IMR-90 (cell line): ENCODE data around the gene GPN1. TPM values are rescaled to one million over a fixed set of nuclear protein-coding genes. Genes with fewer than 3 reads are reported as not detected.

Experiments
- ATAC-seq: fragments of 200-7000 bp; cut with Tn5 transposase; 2 replicates; pipeline ENCODE4 v1.9.1; 2020; ENCODE audit warnings: low read depth, mild to moderate bottlenecking, moderate library complexity
- BruUV-seq: library from RNA; stranded (reverse); fragments of 400-500 nt; replicated peaks from 2 replicates; lab custom pipeline; 2021; lab: Mats Ljungman, UMichigan
- CTCF ChIA-PET: fragments of 300-600 bp; formaldehyde crosslinking; extraction: SDS; loops from one replicate; lab custom pipeline; 2021; ENCODE audit warnings: antibody characterized with exemption; lab: Yijun Ruan, JAX
- POLR2A ChIA-PET: fragments of 300-600 bp; sonication (Branson Sonifier 250); formaldehyde crosslinking; loops from one replicate; lab custom pipeline; 2022; ENCODE audit warnings: antibody characterized with exemption; ENCODE audit not compliant: unreplicated experiment; lab: Charles Lee
- DNase-seq: peaks from one replicate; pipeline ENCODE4 v3.0.0; 2013
- H2AFZ ChIP-seq: replicated peaks from 2 replicates; pipeline ENCODE3; 2013; ENCODE audit warnings: low read length, mild to moderate bottlenecking; ENCODE audit not compliant: poor library complexity
- H2AK5ac ChIP-seq: 2 replicates; pipeline ENCODE4 v1.6.1; 2013; ENCODE audit warnings: low read depth, low read length, inconsistent platforms
- H2AK9ac ChIP-seq: replicated peaks from 2 replicates; pipeline ENCODE3; 2013; ENCODE audit warnings: mild to moderate bottlenecking, low read depth, low read length, moderate library complexity; ENCODE audit not compliant: poor library complexity
- H2BK120ac ChIP-seq: 2 replicates; pipeline ENCODE4 v1.6.1; 2013; ENCODE audit warnings: low read depth, low read length, inconsistent platforms
- H2BK15ac ChIP-seq: 3 replicates; pipeline ENCODE4 v1.6.1; 2013; ENCODE audit warnings: low read depth, low read length, inconsistent platforms
- H2BK20ac ChIP-seq: 2 replicates; pipeline ENCODE4 v1.6.1; 2013; ENCODE audit warnings: low read depth, mild to moderate bottlenecking, inconsistent platforms, low read length, moderate library complexity
- H2BK5ac ChIP-seq: 2 replicates; pipeline ENCODE4 v1.6.1; 2013; ENCODE audit warnings: mild to moderate bottlenecking, low read depth, low read length, inconsistent platforms; ENCODE audit not compliant: poor library complexity, severe bottlenecking
- H3K14ac ChIP-seq: replicated peaks from 2 replicates; pipeline ENCODE4 v1.6.1; 2013; ENCODE audit warnings: low read depth, low read length, inconsistent platforms
- H3K18ac ChIP-seq: 2 replicates; pipeline ENCODE4 v1.6.1; 2013; ENCODE audit warnings: low read depth, low read length, control low read depth
- H3K23ac ChIP-seq: 2 replicates; pipeline ENCODE4 v1.6.1; 2013; ENCODE audit warnings: low read depth, low read length, inconsistent platforms
- H3K27ac ChIP-seq: 2 replicates; pipeline ENCODE4 v1.5.1; 2013; ENCODE audit warnings: mild to moderate bottlenecking, control low read depth, low read length; ENCODE audit not compliant: insufficient read depth
- H3K27me3 ChIP-seq: 2 replicates; pipeline ENCODE4 v1.6.1; 2013; ENCODE audit warnings: low read length; ENCODE audit not compliant: control insufficient read depth, insufficient read depth
- H3K36me3 ChIP-seq: 2 replicates; pipeline ENCODE4 v1.6.1; 2013; ENCODE audit warnings: low read length, mixed read lengths; ENCODE audit not compliant: control insufficient read depth, insufficient read depth
- H3K4ac ChIP-seq: 2 replicates; pipeline ENCODE4 v1.6.1; 2013; ENCODE audit warnings: low read depth, low read length, inconsistent platforms
- H3K4me1 ChIP-seq: 2 replicates; pipeline ENCODE4 v1.6.1; 2013; ENCODE audit warnings: low read length, mixed read lengths; ENCODE audit not compliant: control insufficient read depth, insufficient read depth
- H3K4me2 ChIP-seq: 2 replicates; pipeline ENCODE4 v1.6.1; 2013; ENCODE audit warnings: low read depth, mild to moderate bottlenecking, control low read depth, low read length, moderate library complexity
- H3K4me3 ChIP-seq: 2 replicates; pipeline ENCODE4 v1.5.1; 2013; ENCODE audit warnings: low read depth, mild to moderate bottlenecking, control low read depth, low read length, moderate library complexity; ENCODE audit not compliant: insufficient read depth
- H3K56ac ChIP-seq: 2 replicates; pipeline ENCODE4 v1.6.1; 2013; ENCODE audit warnings: low read length, inconsistent platforms; ENCODE audit not compliant: insufficient read depth; ENCODE audit errors: extremely low read depth
- H3K79me1 ChIP-seq, 2 experiments: 2 replicates each; pipeline ENCODE4 v1.6.1; 2013; ENCODE audit warnings: low read length in 2 of 2, inconsistent platforms in 1 of 2, low read depth in 1 of 2
- H3K9ac ChIP-seq: 2 replicates; pipeline ENCODE4 v1.6.1; 2013; ENCODE audit warnings: low read depth, low read length, control low read depth
- H3K9me1 ChIP-seq: 2 replicates; pipeline ENCODE4 v1.6.1; 2013; ENCODE audit warnings: low read length, inconsistent platforms; ENCODE audit not compliant: insufficient read depth
- H3K9me3 ChIP-seq: 2 replicates; pipeline ENCODE4 v1.6.1; 2013; ENCODE audit warnings: low read length; ENCODE audit not compliant: control insufficient read depth, insufficient read depth
- H4K20me1 ChIP-seq: 2 replicates; pipeline ENCODE4 v1.6.1; 2013; ENCODE audit warnings: low read length, inconsistent platforms; ENCODE audit not compliant: insufficient read depth
- H4K5ac ChIP-seq: 2 replicates; pipeline ENCODE4 v1.6.1; 2013; ENCODE audit warnings: mild to moderate bottlenecking, low read depth, low read length, control low read depth
- H4K8ac ChIP-seq, 2 experiments: 2 replicates each; pipeline ENCODE4 v1.6.1; 2013; ENCODE audit warnings: low read depth in 2 of 2, low read length in 2 of 2, control low read depth in 1 of 2, inconsistent platforms in 1 of 2
- H4K91ac ChIP-seq: 2 replicates; pipeline ENCODE4 v1.6.1; 2013; ENCODE audit warnings: low read depth, low read length, inconsistent platforms; ENCODE audit not compliant: insufficient read depth
- BHLHE40 ChIP-seq: fragments of 150-350 bp; IDR thresholded peaks from 2 replicates; pipeline ENCODE4 v1.6.1; 2016; ENCODE audit warnings: mild to moderate bottlenecking, low read depth, low read length
- CEBPB ChIP-seq: IDR thresholded peaks from 2 replicates; pipeline ENCODE4 v1.6.1; 2012; ENCODE audit warnings: low read depth, low read length, improper control_type of control experiment
- CHD1 ChIP-seq: IDR thresholded peaks from 2 replicates; pipeline ENCODE4 v1.6.1; 2012; ENCODE audit warnings: low read depth, low read length, improper control_type of control experiment
- NFE2L2 ChIP-seq: fragments of 150-350 bp; IDR thresholded peaks from 2 replicates; pipeline ENCODE4 v1.6.1; 2016; ENCODE audit warnings: low read depth, mild to moderate bottlenecking, low read length
- POLR2A ChIP-seq: IDR thresholded peaks from 2 replicates; pipeline ENCODE4 v1.6.1; 2012; ENCODE audit warnings: mild to moderate bottlenecking, low read depth, low read length
- RCOR1 ChIP-seq: IDR thresholded peaks from 2 replicates; pipeline ENCODE4 v1.6.1; 2012; ENCODE audit warnings: mild to moderate bottlenecking, low read length, improper control_type of control experiment; ENCODE audit not compliant: insufficient replicate concordance
- RFX5 ChIP-seq: IDR thresholded peaks from 2 replicates; pipeline ENCODE4 v1.8.0; 2012; ENCODE audit warnings: low read depth, mild to moderate bottlenecking, low read length, moderate library complexity
- SMC3 ChIP-seq: fragments of 150-350 bp; IDR thresholded peaks from 2 replicates; pipeline ENCODE4 v1.6.1; 2016; ENCODE audit warnings: low read depth, mild to moderate bottlenecking, antibody characterized with exemption, low read length, moderate library complexity
- WGBS, 2 experiments: methylation state at CpG; one replicate each; pipeline versions ENCODE4 v1.1.5 to v1.1.7; 2013; ENCODE audit warnings: missing lambda C conversion rate in 2 of 2; ENCODE audit not compliant: insufficient read length in 1 of 2; ENCODE audit errors: extremely low coverage in 2 of 2; 5-methylcytosine and 5-hydroxymethylcytosine counted together
- dilution Hi-C: fragments of 300-500 bp; cut with HindIII; formaldehyde crosslinking; loops from one replicate; pipeline ENCODE4 v1.14.3; 2018; ENCODE audit warnings: low sequenced_read_pairs; ENCODE audit not compliant: unreplicated experiment
- in situ Hi-C: fragments of 300-500 bp; cut with MboI; formaldehyde crosslinking; loops from 3 replicates; pipeline ENCODE4 v1.14.3; 2019; ENCODE audit warnings: low sequenced_read_pairs, inconsistent platforms, mixed read lengths
- intact Hi-C: fragments of 100-400 bp; cut with micrococcal nuclease; formaldehyde crosslinking; loops from 2 replicates; pipeline ENCODE4 v1.10.0; 2022
- polyA plus RNA-seq, 3 experiments: library from polyadenylated mRNA; depleted of rRNA; stranded (reverse); fragments of >200 nt; gene quantifications; 2 replicates each; pipeline ENCODE4 v1.2.3, GENCODE V29; 2012; ENCODE audit warnings: low replicate concordance in 1 of 3
- total RNA-seq: library from RNA; depleted of rRNA; stranded (reverse); fragments of >200 nt; gene quantifications from 2 replicates; pipeline ENCODE4 v1.2.3, GENCODE V29; 2012
- TF ChIP-seq, protein P1 (sequence below): conservative IDR thresholded peaks from 2 replicates; pipeline ENCODE4 v1.5.1; 2012; ENCODE audit warnings: mild to moderate bottlenecking, low read depth, low read length, improper control_type of control experiment
- TF ChIP-seq, protein P2 (sequence below): fragments of 150-350 bp; IDR thresholded peaks from 2 replicates; pipeline ENCODE4 v1.6.1; 2017; ENCODE audit warnings: mild to moderate bottlenecking, antibody characterized with exemption, low read length, low read depth
- TF ChIP-seq, protein P3 (sequence below): fragments of 150-350 bp; IDR thresholded peaks from 2 replicates; pipeline ENCODE4 v1.6.1; 2016; ENCODE audit warnings: low read depth, mild to moderate bottlenecking, low read length, moderate library complexity, borderline replicate concordance

GPN1 gene
- total and polyA plus RNA-seq, 2 of the 4 experiments (the other 2 are of a cell fraction), result 37.8 to 63.8 TPM

DNA sequence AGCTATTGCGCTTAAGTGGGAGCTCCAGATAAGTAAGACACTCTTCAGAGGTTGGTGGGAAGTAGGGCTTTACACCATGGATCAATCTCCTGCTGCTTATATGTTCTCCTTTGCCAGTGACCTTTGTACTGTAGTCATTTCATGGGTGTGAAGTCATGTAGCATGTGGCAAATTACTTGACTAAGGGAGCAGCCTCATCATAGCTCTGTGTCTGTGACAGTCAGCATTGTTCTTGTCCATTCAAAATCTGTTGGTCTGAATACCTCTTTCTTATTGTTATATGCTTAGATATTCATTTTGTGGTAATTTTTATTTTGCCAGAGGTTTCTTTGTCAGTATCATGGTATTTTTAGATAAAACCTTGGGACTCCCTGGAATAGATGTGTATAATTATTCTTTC is 53.0 kb downstream of the GPN1 start:
- TF ChIP-seq, protein P1, sequence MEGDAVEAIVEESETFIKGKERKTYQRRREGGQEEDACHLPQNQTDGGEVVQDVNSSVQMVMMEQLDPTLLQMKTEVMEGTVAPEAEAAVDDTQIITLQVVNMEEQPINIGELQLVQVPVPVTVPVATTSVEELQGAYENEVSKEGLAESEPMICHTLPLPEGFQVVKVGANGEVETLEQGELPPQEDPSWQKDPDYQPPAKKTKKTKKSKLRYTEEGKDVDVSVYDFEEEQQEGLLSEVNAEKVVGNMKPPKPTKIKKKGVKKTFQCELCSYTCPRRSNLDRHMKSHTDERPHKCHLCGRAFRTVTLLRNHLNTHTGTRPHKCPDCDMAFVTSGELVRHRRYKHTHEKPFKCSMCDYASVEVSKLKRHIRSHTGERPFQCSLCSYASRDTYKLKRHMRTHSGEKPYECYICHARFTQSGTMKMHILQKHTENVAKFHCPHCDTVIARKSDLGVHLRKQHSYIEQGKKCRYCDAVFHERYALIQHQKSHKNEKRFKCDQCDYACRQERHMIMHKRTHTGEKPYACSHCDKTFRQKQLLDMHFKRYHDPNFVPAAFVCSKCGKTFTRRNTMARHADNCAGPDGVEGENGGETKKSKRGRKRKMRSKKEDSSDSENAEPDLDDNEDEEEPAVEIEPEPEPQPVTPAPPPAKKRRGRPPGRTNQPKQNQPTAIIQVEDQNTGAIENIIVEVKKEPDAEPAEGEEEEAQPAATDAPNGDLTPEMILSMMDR, result no peak
- TF ChIP-seq CHD1 (no peak), POLR2A (no peak), CEBPB (no peak), NFE2L2 (no peak), SMC3 (no peak), RFX5 (no peak), BHLHE40 (no peak), RCOR1 (no peak)
- TF ChIP-seq, protein P2, sequence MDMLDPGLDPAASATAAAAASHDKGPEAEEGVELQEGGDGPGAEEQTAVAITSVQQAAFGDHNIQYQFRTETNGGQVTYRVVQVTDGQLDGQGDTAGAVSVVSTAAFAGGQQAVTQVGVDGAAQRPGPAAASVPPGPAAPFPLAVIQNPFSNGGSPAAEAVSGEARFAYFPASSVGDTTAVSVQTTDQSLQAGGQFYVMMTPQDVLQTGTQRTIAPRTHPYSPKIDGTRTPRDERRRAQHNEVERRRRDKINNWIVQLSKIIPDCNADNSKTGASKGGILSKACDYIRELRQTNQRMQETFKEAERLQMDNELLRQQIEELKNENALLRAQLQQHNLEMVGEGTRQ, result no peak
- TF ChIP-seq, protein P3, sequence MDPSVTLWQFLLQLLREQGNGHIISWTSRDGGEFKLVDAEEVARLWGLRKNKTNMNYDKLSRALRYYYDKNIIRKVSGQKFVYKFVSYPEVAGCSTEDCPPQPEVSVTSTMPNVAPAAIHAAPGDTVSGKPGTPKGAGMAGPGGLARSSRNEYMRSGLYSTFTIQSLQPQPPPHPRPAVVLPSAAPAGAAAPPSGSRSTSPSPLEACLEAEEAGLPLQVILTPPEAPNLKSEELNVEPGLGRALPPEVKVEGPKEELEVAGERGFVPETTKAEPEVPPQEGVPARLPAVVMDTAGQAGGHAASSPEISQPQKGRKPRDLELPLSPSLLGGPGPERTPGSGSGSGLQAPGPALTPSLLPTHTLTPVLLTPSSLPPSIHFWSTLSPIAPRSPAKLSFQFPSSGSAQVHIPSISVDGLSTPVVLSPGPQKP, result no peak
- Histone ChIP-seq H3K9me1 (peaks cover 8% of the 10 kb centered on the region), H3K18ac (no peak overlapping the region), H2BK15ac (peak overlapping the region; percentile 31), H4K91ac (peak overlapping the region; percentile 47; the same call in 1 of the 2 replicates), H3K23ac (peak overlapping the region; percentile 6; the same call in 1 of the 2 replicates), H4K8ac (peak overlapping the region in 1 of 2 experiments; percentile 62; a peak in 1 of 4 replicates), H3K79me1 (no peaks in the 10 kb centered on the region), H3K4ac (peak overlapping the region; percentile 63), H2BK5ac (peak overlapping the region; percentile 9), H3K9me3 (no peaks in the 10 kb centered on the region), H3K4me3 (no peak overlapping the region), H3K27ac (0 out of 2 replicates have a peak overlapping the region, but pooled peaks have one; percentile 8), H2BK120ac (peak overlapping the region; percentile 45; the same call in 1 of the 2 replicates), H3K4me1 (peaks cover 10% of the 10 kb centered on the region), H2AK5ac (no peak overlapping the region), H3K9ac (no peak overlapping the region), H2AK9ac (no peak overlapping the region), H4K20me1 (no peaks in the 10 kb centered on the region), H3K27me3 (no peaks in the 10 kb centered on the region), H4K5ac (no peak overlapping the region; the same call in 1 of the 2 replicates), H3K4me2 (peak overlapping the region; percentile 43; the same call in 1 of the 2 replicates), H2AFZ (no peak overlapping the region), H3K56ac (no peak overlapping the region), H3K14ac (peak overlapping the region; percentile 35), H3K36me3 (peaks cover 29% of the 10 kb centered on the region), H2BK20ac (peak overlapping the region; percentile 57; the same call in 1 of the 2 replicates)
- in situ Hi-C loops, result no loop called here
- peak; percentile 38 for ATAC-seq
- no CpG with 5 or more reads among the region's 1 CpG for WGBS, 2 experiments
- dilution Hi-C loops, result no loop called here
- no TSS peak for BruUV-seq
- ChIA-PET POLR2A (no interaction called here), CTCF (interaction anchor here (1.6 to 2.0 kb wide), 2 partner anchors 11 to 22 kb away, joined by 5 to 11 read pairs; no protein-coding TSS in a partner anchor)
- DNase-seq, result peak; percentile 51
- intact Hi-C loops, result loop anchor here (5.0 kb wide), 1 partner anchor 275 kb away; the partner anchor contains the start of gene PPM1G
